Midbrain (tissue), 1 donor: Measurements from ENCODE around the gene IL12RB1.
A peak's percentile ranks its signal among the peaks of the same experiment; 100 is the strongest.
"Not testable (repeated sequence)": the region's sequence is repeated elsewhere in the genome, so short reads cannot be mapped to it uniquely, and the experiment has no call there.

ENCODE experiments used
- DNase-seq: peaks from one replicate; lab custom pipeline; 2025; lab: John Stamatoyannopoulos, UW

The IL12RB1 gene

DNA sequence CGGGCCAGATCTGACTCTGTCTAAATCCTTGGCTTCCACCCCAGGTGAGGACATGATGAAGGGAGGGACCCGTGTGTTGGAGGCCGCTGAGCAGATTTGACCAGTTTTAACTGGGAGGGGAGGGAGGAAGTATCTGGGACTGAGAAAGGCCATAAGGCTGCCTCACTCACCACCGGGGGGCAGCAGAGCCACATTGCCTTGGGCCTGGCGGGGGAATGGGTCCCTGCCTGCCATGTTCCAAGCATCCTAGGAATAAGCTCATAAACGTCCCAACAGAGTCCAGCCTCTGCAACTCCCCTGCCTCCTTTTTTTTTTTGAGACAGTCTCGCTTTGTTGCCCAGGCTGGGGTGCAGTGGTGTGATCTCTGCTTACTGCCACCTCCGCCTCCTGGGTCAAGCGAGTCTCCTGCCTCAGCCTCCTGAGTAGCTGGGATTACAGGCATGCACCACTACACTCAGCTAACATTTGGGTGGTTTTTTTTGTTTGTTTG, 26.3 kb upstream of the IL12RB1 start:
- DNase-seq, result peak; percentile 88

GRCh38 chr19:18110609-18111232, 24.0 kb upstream of the IL12RB1 start:
- no peak for DNase-seq

DNA sequence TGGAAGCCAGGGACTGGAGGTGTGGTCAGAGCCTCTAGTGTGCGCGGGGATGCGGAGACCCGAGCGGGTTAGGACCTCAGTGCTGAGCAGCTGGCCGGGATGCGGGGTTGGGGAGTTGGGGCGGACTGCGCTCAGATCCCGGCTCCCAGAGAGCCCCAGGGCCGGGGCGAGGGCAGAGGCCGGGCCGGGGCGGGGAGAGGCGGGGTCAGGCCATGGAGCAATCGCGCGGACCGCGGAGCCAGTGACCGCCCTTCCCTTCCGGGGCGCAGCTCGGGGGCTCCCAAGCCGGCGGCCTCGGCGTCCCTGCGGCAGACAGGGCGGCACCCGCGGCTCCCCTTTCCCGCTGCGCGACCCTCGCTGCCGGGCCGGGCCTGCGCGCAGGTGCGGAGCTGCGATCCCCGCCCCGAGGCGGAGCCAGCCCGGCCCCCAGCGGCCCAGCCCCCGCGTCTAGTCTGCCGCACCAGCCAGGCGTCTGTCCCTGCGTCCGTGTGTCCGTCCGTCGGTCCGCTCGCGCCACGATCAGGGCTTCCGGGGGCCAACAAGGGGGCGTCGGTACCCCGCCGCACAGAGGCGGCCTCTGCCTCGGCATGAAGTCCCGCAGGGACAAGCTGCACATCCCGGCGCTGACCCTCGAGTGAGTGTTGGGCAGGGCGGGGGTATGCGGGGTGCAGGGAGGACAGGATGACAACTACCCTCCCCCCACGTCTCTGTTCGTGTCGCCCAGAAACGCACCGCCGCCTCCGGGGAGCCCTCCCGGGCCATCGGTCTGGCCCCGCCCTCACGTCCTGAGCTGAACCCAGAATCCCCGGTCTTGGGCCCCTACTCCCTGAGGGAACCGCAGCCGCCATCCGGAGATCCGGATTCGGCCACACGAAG, 23.2 kb upstream of the IL12RB1 start:
- DNase-seq, result peak; percentile 18

DNA sequence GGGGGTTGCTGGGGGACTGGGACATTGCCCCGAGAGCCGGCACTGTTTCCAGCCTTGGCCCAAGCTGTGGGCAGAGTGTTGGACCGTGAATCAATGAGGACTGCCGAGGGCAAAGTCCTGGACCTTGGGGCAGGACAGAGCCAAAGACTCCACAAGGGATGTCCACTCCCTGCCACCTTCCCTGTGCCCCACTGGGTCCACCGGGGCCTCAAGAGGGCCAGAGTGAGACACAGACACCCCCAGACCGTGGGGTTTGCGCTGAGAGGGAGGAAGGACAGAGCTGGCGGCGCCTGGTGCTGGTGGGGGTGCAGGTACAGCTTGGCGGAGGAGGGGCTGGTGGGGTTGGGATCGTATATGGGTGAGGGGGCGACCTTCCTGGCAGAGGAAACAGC, 22.6 kb upstream of the IL12RB1 start:
- DNase-seq, result no peak

DNA sequence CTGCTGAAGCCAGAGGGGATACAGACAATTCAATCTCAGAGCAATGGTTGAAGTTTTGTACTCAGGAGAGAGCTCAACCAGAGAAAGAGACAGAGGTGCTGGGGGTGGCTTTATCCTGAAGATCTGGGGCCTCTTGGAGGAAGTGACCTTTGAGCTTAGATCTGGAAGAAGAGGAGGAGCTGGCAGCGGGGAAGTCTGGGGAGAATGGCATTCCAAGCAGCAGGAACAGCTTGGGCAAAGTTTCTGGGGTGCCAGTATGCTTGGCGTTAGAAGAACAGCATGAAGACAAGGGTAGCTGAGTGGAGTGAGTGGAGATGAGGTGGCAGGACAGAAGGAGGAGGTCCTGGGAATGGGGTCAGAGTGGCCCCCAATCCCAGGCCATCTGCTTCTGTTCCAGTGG, 22.2 kb upstream of the IL12RB1 start:
- DNase-seq, result no peak

- DNase-seq, result no peak
Observed at GRCh38 chr19:18107235-18107634, 20.5 kb upstream of the IL12RB1 start.

DNA sequence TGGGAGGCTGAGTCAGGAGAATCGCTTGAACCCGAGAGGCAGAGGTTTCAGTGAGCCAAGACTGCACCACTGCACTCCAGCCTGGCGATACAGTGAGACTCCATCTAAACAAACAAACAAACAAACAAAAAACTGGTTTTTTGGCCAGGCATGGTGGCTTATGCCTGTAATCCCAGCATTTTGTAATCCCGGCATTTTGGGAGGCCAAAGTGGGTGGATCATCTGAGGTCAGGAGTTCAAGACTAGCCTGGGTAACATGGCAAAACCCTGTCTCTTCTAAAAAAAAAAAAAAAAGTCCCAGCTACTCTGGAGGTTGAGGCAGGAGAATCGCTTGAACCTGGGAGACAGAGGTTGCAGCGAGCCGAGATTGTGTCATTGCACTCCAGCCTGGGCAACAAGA, 18.5 kb upstream of the IL12RB1 start:
- not testable (repeated sequence) for DNase-seq

DNA sequence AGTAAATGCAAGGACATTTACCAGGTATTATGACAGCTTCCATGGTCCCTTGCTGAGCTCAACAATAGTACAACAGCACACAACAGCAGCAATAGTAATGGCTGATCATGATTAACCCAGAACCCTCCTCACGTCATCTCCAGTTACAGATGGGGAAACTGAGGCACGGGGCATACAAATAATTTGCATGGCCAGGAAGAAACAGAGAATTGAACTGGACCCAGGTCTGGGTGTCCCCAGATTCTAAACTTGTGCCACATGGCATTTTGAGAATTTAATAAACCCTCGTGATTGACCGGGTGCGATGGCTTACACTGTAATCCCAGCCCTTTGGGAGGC, 18.0 kb upstream of the IL12RB1 start:
- DNase-seq, result no peak

DNA sequence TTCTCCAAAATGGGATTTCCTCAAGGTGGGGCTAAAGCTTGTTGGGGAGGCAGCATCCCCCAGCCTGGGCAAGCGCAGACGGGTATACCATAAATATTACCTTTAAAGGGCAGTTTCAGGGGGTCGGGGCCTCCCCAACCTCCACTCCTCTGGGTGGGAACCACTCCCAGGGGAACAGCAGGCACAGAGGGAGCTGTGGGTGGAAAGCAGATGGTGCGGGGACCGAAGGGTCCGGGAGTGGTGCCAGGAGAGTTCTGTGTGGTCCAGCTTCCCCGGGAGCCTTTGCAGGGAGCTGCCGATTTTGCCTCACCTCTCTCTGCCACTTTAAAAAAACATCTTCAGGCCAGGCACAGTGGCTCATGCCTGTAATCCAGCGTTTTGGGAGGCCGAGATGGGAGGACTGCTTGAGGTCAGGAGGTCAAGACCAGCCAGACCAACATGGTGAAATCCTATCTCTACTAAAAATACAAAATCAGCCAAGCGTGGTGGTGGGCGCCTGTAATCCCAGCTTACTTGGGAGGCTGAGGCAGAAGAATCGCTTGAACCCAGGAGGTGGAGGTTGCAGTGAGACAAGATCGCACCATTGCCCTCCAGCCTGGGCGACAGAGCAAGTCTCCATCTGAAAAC, 16.3 kb upstream of the IL12RB1 start:
- DNase-seq, result no peak

- no peak for DNase-seq
Observed at GRCh38 chr19:18101268-18101667, 14.5 kb upstream of the IL12RB1 start.

GRCh38 chr19:18100710-18101109, 14.0 kb upstream of the IL12RB1 start:
- peak; percentile 38 for DNase-seq

- no peak for DNase-seq
Observed at GRCh38 chr19:18099623-18099995, 12.9 kb upstream of the IL12RB1 start.

GRCh38 chr19:18098891-18099622, 12.3 kb upstream of the IL12RB1 start:
- DNase-seq, result no peak

- no peak for DNase-seq
Observed at GRCh38 chr19:18097993-18098890, 11.5 kb upstream of the IL12RB1 start.

- peak; percentile 88 for DNase-seq
Observed at GRCh38 chr19:18097217-18097992, 10.7 kb upstream of the IL12RB1 start, which contains the start of gene MAST3. MAST3 (plus strand) TSS chr19:18097778; CDS start chr19:18097793, 15 bp downstream.

DNA sequence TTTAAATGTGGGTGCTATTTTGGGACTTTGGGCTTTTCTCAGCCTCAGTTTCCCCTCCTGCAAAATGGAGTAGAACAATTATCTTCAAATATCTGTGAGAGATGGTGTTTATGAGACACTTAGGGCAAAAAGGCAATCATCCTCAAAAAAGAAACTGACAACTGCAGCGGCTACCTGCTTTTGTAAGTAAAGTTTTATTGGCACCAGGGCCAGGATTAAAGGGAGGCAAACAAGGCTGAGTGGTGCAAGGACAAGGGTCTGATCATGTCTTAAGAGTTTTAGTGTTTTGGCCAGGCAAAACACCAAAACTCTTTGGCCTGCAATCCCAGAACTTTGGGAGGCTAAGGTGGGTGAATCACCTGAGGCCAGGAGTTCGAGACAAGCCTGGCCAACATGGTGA, 9.5 kb upstream of the IL12RB1 start:
- DNase-seq, result no peak

DNA sequence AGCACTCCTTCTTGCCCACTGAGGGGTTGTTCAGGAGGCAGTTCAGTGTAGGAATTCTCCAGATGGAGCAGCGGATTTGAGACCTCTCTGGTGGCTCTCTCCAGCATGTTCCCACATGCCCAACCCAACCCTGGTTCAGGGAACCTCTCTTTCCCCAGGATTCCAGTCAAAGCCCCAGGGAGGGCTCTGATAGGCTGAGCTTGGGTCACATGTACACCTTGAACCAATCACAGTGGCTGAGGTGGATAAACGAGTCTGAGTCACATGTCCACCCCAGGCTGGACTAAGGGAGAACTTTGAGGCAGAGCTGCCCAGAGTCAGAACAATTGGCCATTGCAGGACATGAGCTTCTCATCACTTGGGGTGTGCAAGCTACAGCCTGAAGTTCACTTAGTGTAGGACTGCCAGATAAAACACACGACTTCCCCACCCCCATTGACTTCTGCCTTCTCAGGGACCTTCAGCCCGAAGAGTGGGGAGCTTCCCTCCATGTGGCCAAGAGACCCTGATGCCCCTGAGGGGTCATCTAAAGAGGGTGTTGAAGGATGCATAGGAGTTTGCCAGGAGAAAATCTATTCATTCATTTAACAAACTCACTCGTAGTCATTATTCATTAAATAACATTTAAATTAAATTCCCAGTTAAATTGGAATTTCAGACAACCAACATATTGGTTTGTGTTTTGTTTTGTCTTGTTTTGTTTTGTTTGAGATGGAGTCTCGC, 6.9 kb upstream of the IL12RB1 start:
- no peak for DNase-seq

DNA sequence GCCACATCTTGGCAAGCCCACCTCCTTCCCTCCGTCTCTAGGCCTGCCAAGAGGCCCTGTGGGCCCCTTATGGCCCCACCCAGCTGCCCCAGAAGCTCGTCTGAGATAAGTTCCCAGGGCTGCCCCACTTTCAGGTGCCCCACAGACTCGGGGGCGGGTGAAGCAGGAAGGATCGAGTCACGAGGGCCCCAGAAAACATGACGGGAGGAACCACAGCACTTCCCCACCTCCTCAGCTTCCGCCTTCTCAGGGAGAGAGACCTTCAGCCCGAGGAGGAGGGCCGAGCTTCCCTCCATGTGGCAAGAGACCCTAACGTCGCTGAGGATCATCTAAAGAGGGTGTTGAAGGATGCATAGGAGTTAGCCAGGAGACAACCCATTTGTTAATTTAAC, 4.5 kb upstream of the IL12RB1 start:
- DNase-seq, result peak; percentile 40

- DNase-seq, result peak; percentile 14
Observed at GRCh38 chr19:18090545-18091216, 3.9 kb upstream of the IL12RB1 start.
